ENCODE data around the gene RPS2. TPM values are rescaled to one million over a fixed set of nuclear protein-coding genes. Genes with fewer than 3 reads are reported as not detected.

Gene RPS2
- total and polyA plus RNA-seq, 2 of the 8 experiments (the other 6 are each of a cell fraction or from before 2014, with no cell fraction given), result 4,042 to 16,783 TPM

- TF ChIP-seq CHD7 (IDR thresholded peaks at IDR 0.05; ENCODE audit: insufficient replicate concordance, low read length) (no peak), EP300 (IDR thresholded peaks at IDR 0.05; ENCODE audit: borderline replicate concordance in 1 of 2, low read depth in 2 of 2, low read length in 2 of 2) (no peak), CBX8 (IDR thresholded peaks at IDR 0.05; ENCODE audit: borderline replicate concordance, low read depth, low read length) (no peak), BCL11A (IDR thresholded peaks at IDR 0.05; ENCODE audit: low read depth in 2 of 2, low read length in 2 of 2) (no peak), GABPA (IDR thresholded peaks at IDR 0.05; ENCODE audit: borderline replicate concordance, insufficient read depth, low read length) (no peak), SIRT6 (IDR thresholded peaks at IDR 0.05; ENCODE audit: low read length) (no peak), HDAC2 (IDR thresholded peaks at IDR 0.05; ENCODE audit: borderline replicate concordance in 1 of 2, low read depth in 2 of 2, low read length in 2 of 2) (no peak), TCF12 (IDR thresholded peaks at IDR 0.05; ENCODE audit: low read depth, low read length) (no peak), KDM5A (IDR thresholded peaks at IDR 0.05; ENCODE audit: low read length) (no peak), CBX5 (IDR thresholded peaks at IDR 0.05; ENCODE audit: low read depth, low read length) (no peak), JUN (IDR thresholded peaks at IDR 0.05; ENCODE audit: low read depth, low read length) (no peak)
Observed at GRCh38 chr16:2006317-2006716, 41.7 kb upstream of the RPS2 start (continued).

All from H1 (cell line).